Non-pigmented ciliary epithelial cell (primary cell): ENCODE data around the gene FASTKD1.
"Not testable (repeated sequence)": the region's sequence is repeated elsewhere in the genome, so short reads cannot be mapped to it uniquely, and the experiment has no call there.

Experiments used
- DNase-seq: peaks from one replicate; pipeline ENCODE4 v3.0.0-alpha.2; 2010; ENCODE audit warnings: low read depth

Gene FASTKD1, protein sequence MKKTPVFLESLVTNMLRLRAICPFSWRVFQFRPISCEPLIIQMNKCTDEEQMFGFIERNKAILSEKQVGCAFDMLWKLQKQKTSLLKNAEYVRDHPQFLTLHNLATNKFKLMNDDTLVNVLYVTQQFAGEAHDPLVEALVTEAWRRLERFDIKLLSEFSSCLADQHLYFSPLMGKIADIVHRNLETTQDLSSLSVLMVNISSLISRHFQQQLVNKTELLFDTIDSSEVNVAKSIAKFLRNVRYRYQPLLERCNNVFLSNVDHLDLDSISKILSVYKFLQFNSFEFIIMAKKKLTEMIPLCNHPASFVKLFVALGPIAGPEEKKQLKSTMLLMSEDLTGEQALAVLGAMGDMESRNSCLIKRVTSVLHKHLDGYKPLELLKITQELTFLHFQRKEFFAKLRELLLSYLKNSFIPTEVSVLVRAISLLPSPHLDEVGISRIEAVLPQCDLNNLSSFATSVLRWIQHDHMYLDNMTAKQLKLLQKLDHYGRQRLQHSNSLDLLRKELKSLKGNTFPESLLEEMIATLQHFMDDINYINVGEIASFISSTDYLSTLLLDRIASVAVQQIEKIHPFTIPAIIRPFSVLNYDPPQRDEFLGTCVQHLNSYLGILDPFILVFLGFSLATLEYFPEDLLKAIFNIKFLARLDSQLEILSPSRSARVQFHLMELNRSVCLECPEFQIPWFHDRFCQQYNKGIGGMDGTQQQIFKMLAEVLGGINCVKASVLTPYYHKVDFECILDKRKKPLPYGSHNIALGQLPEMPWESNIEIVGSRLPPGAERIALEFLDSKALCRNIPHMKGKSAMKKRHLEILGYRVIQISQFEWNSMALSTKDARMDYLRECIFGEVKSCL

GRCh38 chr2:169573160-169573973 lies at the start of gene FASTKD1:
Gene FASTKD1, minus strand, starts transcription at chr2:169573865. Its CDS starts 1,836 bp downstream, at chr2:169572029.
- peak; percentile 44 for DNase-seq

- DNase-seq, result no peak
These were observed 49.6 kb upstream of the FASTKD1 start for GRCh38 chr2:169623235-169623634.

DNA sequence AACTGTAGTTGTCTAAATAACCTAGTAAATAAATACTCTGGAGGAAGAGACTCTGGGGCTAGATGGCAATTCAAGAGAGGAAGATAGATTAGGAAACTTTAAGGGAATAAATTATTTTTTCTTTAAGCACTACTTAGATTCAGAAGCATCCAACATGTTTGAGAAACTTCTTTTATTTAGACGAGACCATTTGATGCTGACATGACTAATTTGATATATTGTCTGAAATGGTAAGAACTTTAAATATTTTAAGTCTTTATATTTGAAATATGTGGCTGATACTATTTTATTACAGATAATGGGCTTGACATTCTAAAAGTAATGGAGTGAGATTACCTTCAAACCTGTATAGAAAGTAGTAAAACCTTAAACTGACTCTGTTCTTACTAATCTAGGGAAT lies 46.8 kb upstream of the FASTKD1 start:
- no peak for DNase-seq

DNA sequence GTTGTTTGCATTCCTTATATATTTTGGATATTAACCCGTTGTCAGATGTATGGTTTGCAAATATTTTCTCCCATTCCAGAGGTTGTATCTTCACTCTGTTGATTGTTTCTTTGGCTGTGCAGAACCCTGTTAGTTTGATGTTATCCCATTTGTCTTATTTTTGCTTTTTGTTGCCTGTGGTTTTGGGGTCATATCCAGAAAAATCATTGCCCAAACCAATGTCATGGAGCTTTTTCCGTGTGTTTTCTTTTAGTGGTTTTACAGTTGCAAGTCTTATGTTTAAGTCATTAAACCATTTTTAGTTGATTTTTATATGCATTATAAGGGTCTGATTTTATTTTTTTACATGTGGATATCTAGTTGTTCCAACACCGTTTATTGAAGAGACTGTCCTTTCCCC lies 46.3 kb upstream of the FASTKD1 start:
- no peak for DNase-seq

DNA sequence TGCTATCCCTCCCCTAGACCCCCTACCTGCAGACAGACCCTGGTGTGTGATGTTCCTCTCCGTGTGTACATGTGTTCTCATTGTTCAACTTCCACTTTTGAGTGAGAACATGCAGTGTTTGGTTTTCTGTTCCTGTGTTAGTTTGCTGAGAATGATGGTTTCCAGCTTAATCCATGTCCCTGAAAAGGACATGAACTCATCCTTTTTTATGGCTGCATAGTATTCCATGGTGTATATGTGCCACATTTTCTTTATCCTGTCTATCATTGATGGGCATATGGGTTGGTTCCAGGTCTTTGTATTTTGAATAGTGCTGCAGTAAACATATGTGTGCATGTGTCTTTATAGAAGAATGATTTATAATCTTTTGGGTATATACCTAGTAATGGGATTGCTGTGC lies 42.3 kb upstream of the FASTKD1 start:
- not testable (repeated sequence) for DNase-seq

- DNase-seq, result no peak
These were observed 40.2 kb upstream of the FASTKD1 start for GRCh38 chr2:169613876-169614275.

GRCh38 chr2:169609264-169609663 lies 35.6 kb upstream of the FASTKD1 start:
- no peak for DNase-seq

DNA sequence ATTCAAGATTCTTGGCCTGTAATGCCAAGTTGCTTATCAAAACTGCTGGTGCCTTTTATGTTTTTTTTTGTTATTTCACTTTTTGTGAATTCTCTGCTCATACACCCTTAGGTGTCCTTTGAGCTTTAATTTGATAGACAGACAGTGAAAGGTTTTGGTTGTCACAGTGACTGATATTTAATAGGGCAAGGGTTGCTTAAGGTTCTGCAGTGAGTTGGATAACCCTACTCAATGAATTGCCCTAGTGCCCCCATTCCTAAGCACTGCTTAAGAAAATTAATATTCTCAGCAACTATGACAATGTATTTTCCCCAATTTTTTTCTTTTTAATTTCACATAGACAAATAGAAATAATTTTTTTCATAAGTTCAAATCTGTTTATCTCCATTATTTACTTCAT lies 25.9 kb upstream of the FASTKD1 start:
- no peak for DNase-seq

DNA sequence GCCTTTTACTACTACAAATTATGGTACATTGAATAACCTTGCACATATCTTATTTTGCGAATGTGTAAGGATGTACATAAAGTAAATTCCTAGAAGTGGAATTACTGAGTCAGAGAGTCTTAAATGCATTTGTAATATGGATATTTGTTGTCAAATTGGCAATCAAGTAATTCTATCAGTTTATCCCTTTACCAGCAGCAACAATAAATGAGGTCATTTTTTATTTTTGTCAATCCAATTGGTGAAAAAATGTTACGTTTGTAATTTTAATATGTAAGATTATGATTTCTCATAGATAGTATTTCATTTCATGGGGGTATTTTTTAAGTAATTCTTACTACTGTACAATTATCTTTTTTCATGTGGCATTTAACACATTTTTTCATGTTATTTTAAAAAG lies 25.3 kb upstream of the FASTKD1 start:
- no peak for DNase-seq

GRCh38 chr2:169596546-169596945 lies 22.9 kb upstream of the FASTKD1 start:
- not testable (repeated sequence) for DNase-seq

- no peak for DNase-seq
These were observed 17.1 kb upstream of the FASTKD1 start for GRCh38 chr2:169590804-169591203.

DNA sequence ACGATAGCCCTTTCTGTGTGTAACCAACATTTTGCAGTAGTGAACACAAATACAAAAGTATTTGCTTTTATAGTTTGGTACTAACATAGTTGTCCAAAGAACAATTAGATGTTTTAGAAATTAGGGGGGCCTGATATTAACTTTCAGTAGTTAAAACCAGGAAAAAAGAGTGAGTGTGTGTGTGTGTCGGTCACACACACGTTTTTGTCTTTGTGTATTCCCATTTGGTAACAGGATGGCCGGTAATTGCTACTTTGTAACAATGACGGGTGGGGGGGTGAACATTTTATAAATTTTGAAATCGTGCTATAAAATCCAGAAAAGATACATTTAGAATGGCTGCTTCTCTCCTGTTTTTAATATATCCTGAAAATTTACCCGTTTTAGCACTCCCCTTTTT lies 12.0 kb upstream of the FASTKD1 start:
- DNase-seq, result no peak

GRCh38 chr2:169584005-169584877 lies 10.6 kb upstream of the FASTKD1 start, which contains the start of gene PPIG:
Gene PPIG, plus strand, starts transcription at chr2:169584351. Its CDS starts 19,691 bp downstream, at chr2:169604042.
- DNase-seq, result peak; percentile 55

DNA sequence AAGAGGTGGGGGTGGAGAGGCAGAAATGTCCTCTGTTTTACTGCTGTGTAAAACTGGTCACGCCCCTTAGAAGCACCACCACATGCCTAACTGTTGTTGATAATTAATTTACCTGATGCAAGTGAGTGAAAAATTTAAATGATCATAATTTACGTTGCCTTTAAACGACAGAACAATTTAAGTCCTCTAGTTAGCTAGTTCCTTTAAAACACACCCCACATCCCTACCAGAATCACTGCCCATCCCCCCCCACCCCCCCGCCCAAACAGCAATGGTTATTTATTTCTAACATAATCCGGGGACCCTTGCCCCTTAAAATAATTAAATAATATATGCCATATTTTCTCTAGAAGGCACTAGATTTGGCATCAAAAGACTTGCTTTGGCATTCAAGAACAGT lies 9.9 kb upstream of the FASTKD1 start:
- DNase-seq, result no peak

DNA sequence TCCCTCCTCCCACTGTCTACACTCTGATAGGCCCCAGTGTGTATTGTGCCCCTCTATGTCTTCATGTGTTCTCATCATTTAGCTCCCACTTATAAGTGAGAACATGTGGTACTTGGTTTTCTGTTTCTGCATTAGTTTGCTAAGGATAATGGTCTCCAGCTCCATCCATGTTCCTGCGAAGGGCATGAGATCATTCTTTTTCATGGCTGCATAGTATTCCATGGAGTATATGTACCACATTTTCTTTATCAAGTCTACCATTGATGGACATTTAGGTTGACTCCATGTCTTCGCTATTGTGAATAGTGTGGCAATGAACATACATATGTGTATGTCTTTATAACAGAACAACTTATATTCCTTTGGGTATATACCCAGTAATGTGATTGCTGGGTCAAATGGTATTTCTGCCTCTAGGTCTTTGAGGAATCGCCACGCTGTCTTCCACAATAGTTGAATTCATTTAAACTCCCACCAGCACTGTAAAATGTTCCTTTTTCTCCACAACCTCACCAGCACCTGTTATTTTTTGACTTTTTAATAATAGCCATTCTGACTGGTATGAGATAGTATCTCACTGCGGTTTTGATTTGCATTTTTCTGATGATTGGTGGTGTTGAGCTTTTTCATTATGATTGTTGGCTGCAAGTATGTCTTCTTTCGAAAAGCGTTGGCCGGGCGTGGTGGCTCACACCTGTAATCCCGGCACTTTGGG lies 9.0 kb upstream of the FASTKD1 start:
- not testable (repeated sequence) for DNase-seq

DNA sequence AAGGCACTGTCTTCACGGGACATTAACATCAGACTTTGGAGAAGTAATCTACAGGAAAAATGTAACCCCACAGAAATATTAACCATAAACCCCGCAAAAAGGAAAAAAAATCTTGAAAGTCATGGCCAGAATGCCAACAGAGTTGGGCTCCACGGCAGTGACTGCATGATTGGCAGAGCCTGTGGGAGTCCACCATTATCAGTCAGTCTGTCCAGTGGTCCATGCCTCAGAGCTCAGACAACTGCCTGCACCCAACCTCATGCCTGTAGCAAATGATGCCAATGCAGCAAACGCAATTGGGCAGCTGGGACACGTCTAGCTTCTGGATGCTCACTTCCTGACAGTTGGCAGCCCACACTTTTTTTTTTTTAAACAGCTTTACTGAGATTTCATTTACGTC lies 5.4 kb upstream of the FASTKD1 start:
- no peak for DNase-seq

- not testable (repeated sequence) for DNase-seq
These were observed 1.6 kb upstream of the FASTKD1 start for GRCh38 chr2:169575264-169575663.

GRCh38 chr2:169574539-169574938 lies 874 bp upstream of the FASTKD1 start:
- DNase-seq, result not testable (repeated sequence)

DNA sequence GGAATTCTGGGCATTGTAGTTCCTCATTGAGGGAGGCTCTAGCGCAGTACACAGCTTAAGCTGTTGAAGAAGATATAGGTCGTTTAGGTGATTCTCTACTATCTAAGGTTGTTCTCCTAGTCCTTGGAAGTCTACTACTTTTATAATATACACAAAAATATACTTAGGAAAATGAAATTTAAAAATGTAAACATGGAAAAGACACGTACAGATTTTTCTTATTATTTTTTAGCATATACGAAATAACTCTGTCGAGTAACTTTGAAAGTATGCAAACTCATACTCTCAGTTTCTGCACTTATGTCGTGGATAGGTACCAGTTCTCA lies 272 bp upstream of the FASTKD1 start:
- no peak for DNase-seq

DNA sequence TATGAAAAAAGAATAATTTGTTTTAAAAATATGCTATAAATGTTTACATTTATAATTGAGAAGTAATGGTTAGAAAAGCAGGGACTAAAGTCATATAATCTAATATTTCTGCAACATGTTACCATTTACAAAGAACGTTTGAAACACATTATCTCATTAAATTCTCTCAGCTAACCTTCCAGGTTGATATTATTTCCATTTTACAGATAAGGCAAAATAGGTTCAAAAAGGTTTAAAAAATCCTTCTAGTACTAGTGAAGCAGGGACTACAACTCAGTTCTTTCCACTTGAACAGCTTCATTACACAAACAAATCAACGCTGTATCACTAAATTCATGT lies 875 bp downstream of the FASTKD1 start:
- no peak for DNase-seq

DNA sequence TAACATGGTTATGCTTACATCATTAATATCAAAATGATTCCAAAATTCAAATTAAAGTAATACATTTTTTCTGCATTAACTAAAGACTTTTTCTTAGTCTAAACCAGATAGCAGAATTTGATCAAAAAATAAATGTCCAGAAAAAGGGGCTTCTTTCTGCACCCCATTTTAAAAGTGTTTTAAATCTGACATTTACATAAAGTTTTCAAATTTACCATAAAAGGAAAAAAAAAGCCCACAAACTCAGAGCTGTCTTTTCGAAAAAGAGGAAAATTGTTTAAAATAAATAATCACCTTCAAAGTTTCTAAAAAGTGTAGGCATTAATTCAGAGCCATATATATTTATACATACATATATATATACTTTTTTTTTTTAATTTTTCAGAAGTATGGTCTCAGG lies 1.5 kb downstream of the FASTKD1 start:
- DNase-seq, result no peak
